Endometrial microvascular endothelial cells (primary cell): ENCODE measurements around the gene TMEM81. TPM values are rescaled to one million over a fixed set of nuclear protein-coding genes. Genes with fewer than 3 reads are reported as not detected.

Experiments used
- in situ Hi-C: cut with HindIII; loops from 2 replicates; pipeline ENCODE4 v1.10.0; 2017; ENCODE audit warnings: low sequenced_read_pairs, low pct_unique_long_range_greater_than_20kb; ENCODE audit errors: inconsistent ontology term
- total RNA-seq: library from RNA; depleted of rRNA; stranded (reverse); fragments of >200 nt; gene quantifications from one replicate; pipeline ENCODE4 v1.2.3, GENCODE V29; 2015; ENCODE audit errors: inconsistent ontology term

Gene TMEM81
- total RNA-seq, 1 donor from 2014 or later: 2.0 TPM

GRCh38 chr1:205077934-205078311, 6.3 kb downstream of the TMEM81 start:
- in situ Hi-C loops: no loop called here

GRCh38 chr1:205077158-205077933, 6.9 kb downstream of the TMEM81 start:
- in situ Hi-C loops: no loop called here

- in situ Hi-C loops: no loop called here
Observed at GRCh38 chr1:205076245-205076761, 8.0 kb downstream of the TMEM81 start.

GRCh38 chr1:205075642-205076155, 8.6 kb downstream of the TMEM81 start:
- in situ Hi-C loops: no loop called here

GRCh38 chr1:205074513-205074912, 9.7 kb downstream of the TMEM81 start:
- in situ Hi-C loops: no loop called here

- in situ Hi-C loops: no loop called here
Observed at GRCh38 chr1:205074084-205074483, 10.2 kb downstream of the TMEM81 start.

- in situ Hi-C loops: no loop called here
Observed at GRCh38 chr1:205073511-205073910, 10.7 kb downstream of the TMEM81 start.

GRCh38 chr1:205072881-205073280, 11.4 kb downstream of the TMEM81 start:
- in situ Hi-C loops: no loop called here

- in situ Hi-C loops: no loop called here
Observed at GRCh38 chr1:205072286-205072685, 12.0 kb downstream of the TMEM81 start.

- in situ Hi-C loops: no loop called here
Observed at GRCh38 chr1:205071801-205072200, 12.5 kb downstream of the TMEM81 start.

GRCh38 chr1:205071028-205071409, 13.2 kb downstream of the TMEM81 start:
- in situ Hi-C loops: no loop called here

- in situ Hi-C loops: no loop called here
Observed at GRCh38 chr1:205069371-205070125, 14.7 kb downstream of the TMEM81 start.

GRCh38 chr1:205068457-205069040, 15.7 kb downstream of the TMEM81 start:
- in situ Hi-C loops: no loop called here

GRCh38 chr1:205068001-205068400, 16.3 kb downstream of the TMEM81 start:
- in situ Hi-C loops: no loop called here

- in situ Hi-C loops: no loop called here
Observed at GRCh38 chr1:205067031-205067430, 17.2 kb downstream of the TMEM81 start.

- in situ Hi-C loops: no loop called here
Observed at GRCh38 chr1:205066141-205066818, 18.0 kb downstream of the TMEM81 start.

- in situ Hi-C loops: no loop called here
Observed at GRCh38 chr1:205065666-205066065, 18.6 kb downstream of the TMEM81 start.

- in situ Hi-C loops: no loop called here
Observed at GRCh38 chr1:205064741-205065316, 19.4 kb downstream of the TMEM81 start.

GRCh38 chr1:205064301-205064700, 20.0 kb downstream of the TMEM81 start:
- in situ Hi-C loops: no loop called here
